Endothelial cell of umbilical vein (primary cell): ENCODE data around the gene SKI. TPM values are rescaled to one million over a fixed set of nuclear protein-coding genes. Genes with fewer than 3 reads are reported as not detected.

Experiments
- BruUV-seq: library from RNA; stranded (reverse); fragments of 400-500 nt; replicated peaks from 2 replicates; lab custom pipeline; 2021; lab: Mats Ljungman, UMichigan
- CTCF ChIA-PET: fragments of 300-600, 350-600 bp; sonication (Branson Sonifier 250); formaldehyde crosslinking; loops from one replicate; lab custom pipeline; 2021; ENCODE audit warnings: antibody characterized with exemption, inconsistent platforms; lab: Charles Lee
- POLR2A ChIA-PET: fragments of 300-600, 350-600 bp; sonication (Branson Sonifier 250); formaldehyde crosslinking; loops from one replicate; lab custom pipeline; 2021; ENCODE audit warnings: antibody characterized with exemption, inconsistent platforms; lab: Charles Lee
- DNase-seq: peaks from one replicate; pipeline ENCODE4 v3.0.0-alpha.2; 2011; ENCODE audit warnings: low read depth, low spot score
- FAIRE-seq: peaks from 2 replicates; lab custom pipeline; 2011; peaks lifted over from hg19 to GRCh38; lab: Jason Lieb, UNC
- H2AFZ ChIP-seq: 2 replicates; pipeline ENCODE4 v1.6.0; 2012; ENCODE audit warnings: low read depth, low read length, control low read depth, inconsistent platforms
- H3K27ac ChIP-seq: 2 replicates; pipeline ENCODE4 v1.5.1; 2011; ENCODE audit warnings: low read depth, mild to moderate bottlenecking, control low read depth, low read length, moderate library complexity; ENCODE audit not compliant: insufficient read depth
- H3K27me3 ChIP-seq, 2 experiments: 2 replicates each; pipeline versions ENCODE4 v1.6.0 to v1.6.1; 2011; ENCODE audit warnings: low read length in 2 of 2, mixed read lengths in 1 of 2; ENCODE audit not compliant: control insufficient read depth in 2 of 2, insufficient read depth in 2 of 2
- H3K36me3 ChIP-seq, 2 experiments: 2 replicates in 1 of 2; 3 replicates in 1 of 2; pipeline ENCODE4 v1.5.1; 2011; ENCODE audit warnings: low read length in 2 of 2, mild to moderate bottlenecking in 1 of 2, moderate library complexity in 1 of 2; ENCODE audit not compliant: control insufficient read depth in 2 of 2, insufficient read depth in 2 of 2; ENCODE audit errors: extremely low read depth in 1 of 2
- H3K4me1 ChIP-seq: 3 replicates; pipeline ENCODE4 v1.5.1; 2011; ENCODE audit warnings: mild to moderate bottlenecking, low read length; ENCODE audit not compliant: control insufficient read depth, insufficient read depth; ENCODE audit errors: extremely low read depth
- H3K4me2 ChIP-seq: 2 replicates; pipeline ENCODE4 v1.6.1; 2011; ENCODE audit warnings: low read length, control low read depth, mixed read lengths; ENCODE audit not compliant: insufficient read depth
- H3K4me3 ChIP-seq, 3 experiments: fragments of 200-600 bp in 1 of 3; sonication (generic), shearing (Covaris generic) in 1 of 3; replicated peaks in 1 of 3; 2 replicates each; pipeline ENCODE4 v1.5.1; 2011 to 2016; ENCODE audit warnings: control low read depth in 3 of 3, low read length in 3 of 3, mild to moderate bottlenecking in 2 of 3, inconsistent platforms in 1 of 3, low read depth in 1 of 3, moderate library complexity in 1 of 3; ENCODE audit not compliant: insufficient read depth in 1 of 3
- H3K79me2 ChIP-seq: 2 replicates; pipeline ENCODE4 v1.6.0; 2012; ENCODE audit warnings: low read length, inconsistent platforms; ENCODE audit not compliant: control insufficient read depth, insufficient read depth
- H3K9ac ChIP-seq: replicated peaks from 2 replicates; pipeline ENCODE3; 2011; ENCODE audit warnings: low read length, control low read depth; ENCODE audit not compliant: insufficient read depth; ENCODE audit errors: extremely low read depth
- H3K9me1 ChIP-seq: replicated peaks from 3 replicates; pipeline ENCODE4 v1.6.0; 2011; ENCODE audit warnings: mild to moderate bottlenecking, low read length; ENCODE audit not compliant: control insufficient read depth, insufficient read depth; ENCODE audit errors: extremely low read depth
- H3K9me3 ChIP-seq: replicated peaks from 2 replicates; pipeline ENCODE4 v1.5.1; 2012; ENCODE audit warnings: low read length, inconsistent platforms; ENCODE audit not compliant: control insufficient read depth, insufficient read depth
- H4K20me1 ChIP-seq: replicated peaks from 2 replicates; pipeline ENCODE3; 2011; ENCODE audit warnings: mild to moderate bottlenecking, low read length; ENCODE audit not compliant: control insufficient read depth, insufficient read depth; ENCODE audit errors: extremely low read depth
- CTCF ChIP-seq, 2 donors: IDR thresholded peaks; 1 replicate in 1 of 2; 2 replicates in 1 of 2; pipeline ENCODE4 v1.5.1; 2011; ENCODE audit warnings: low read length in 2 of 2, mild to moderate bottlenecking in 2 of 2, moderate library complexity in 2 of 2, control low read depth in 1 of 2, inconsistent platforms in 1 of 2, low read depth in 1 of 2; ENCODE audit not compliant: insufficient read depth in 1 of 2; ENCODE audit errors: extremely low read depth in 1 of 2
- EZH2 ChIP-seq: IDR thresholded peaks from 2 replicates; pipeline ENCODE4 v1.6.1; 2012; ENCODE audit warnings: borderline replicate concordance, low read depth, mild to moderate bottlenecking, moderate library complexity, low read length, inconsistent platforms; ENCODE audit not compliant: severe bottlenecking
- FOS ChIP-seq: IDR thresholded peaks from 2 replicates; pipeline ENCODE4 v1.6.1; 2011; ENCODE audit warnings: mild to moderate bottlenecking, low read length, moderate library complexity, borderline replicate concordance; ENCODE audit not compliant: insufficient read depth
- GATA2 ChIP-seq: IDR thresholded peaks from 2 replicates; pipeline ENCODE4 v1.7.0; 2011; ENCODE audit warnings: low read depth, mild to moderate bottlenecking, moderate library complexity, mixed read lengths, low read length; ENCODE audit not compliant: insufficient read length, insufficient read depth
- JUN ChIP-seq: IDR thresholded peaks from 2 replicates; pipeline ENCODE4 v1.6.1; 2011; ENCODE audit warnings: borderline replicate concordance, low read depth; ENCODE audit not compliant: insufficient read length, insufficient read depth
- MAX ChIP-seq: IDR thresholded peaks from 2 replicates; pipeline ENCODE4 v1.6.1; 2011; ENCODE audit not compliant: insufficient read depth, insufficient read length
- MYC ChIP-seq: IDR thresholded peaks from one replicate; pipeline ENCODE4 v1.6.1; 2011; ENCODE audit warnings: mild to moderate bottlenecking, low read depth, low read length
- POLR2A ChIP-seq: IDR thresholded peaks from 2 replicates; pipeline ENCODE4 v1.6.1; 2012; ENCODE audit warnings: low read depth, mild to moderate bottlenecking, control low read depth, low read length
- POLR2AphosphoS5 ChIP-seq: IDR thresholded peaks from 2 replicates; pipeline ENCODE4 v1.6.1; 2012; ENCODE audit warnings: low read depth, mild to moderate bottlenecking, control low read depth, low read length, moderate library complexity; ENCODE audit not compliant: insufficient read depth
- dilution Hi-C: fragments of 300-500 bp; cut with MboI; formaldehyde crosslinking; loops from one replicate; pipeline ENCODE4 v1.15.0; 2019; ENCODE audit warnings: low sequenced_read_pairs; ENCODE audit not compliant: extremely low pct_ligation_motif_present
- intact Hi-C: fragments of 100-400 bp; cut with micrococcal nuclease; formaldehyde crosslinking; loops from one replicate; pipeline ENCODE4 v1.10.0; 2022
- polyA plus RNA-seq, 4 experiments: library from polyadenylated mRNA; depleted of rRNA in 3 of 4; stranded (reverse) in 3 of 4; unstranded in 1 of 4; fragments of >200 nt; gene quantifications; 2 replicates each; pipeline versions ENCODE4 v1.2.1 to v1.2.3, GENCODE V29; 2011 to 2012; ENCODE audit warnings: missing spikeins in 1 of 4
- total RNA-seq: library from RNA; stranded (reverse); gene quantifications from 2 replicates; pipeline ENCODE4 v1.2.3, GENCODE V29; 2021

The SKI gene
- total and polyA plus RNA-seq, 2 donors (not counting 3 experiments of a cell fraction or from before 2014, with no cell fraction given) = 11.6 to 80.3 TPM

DNA sequence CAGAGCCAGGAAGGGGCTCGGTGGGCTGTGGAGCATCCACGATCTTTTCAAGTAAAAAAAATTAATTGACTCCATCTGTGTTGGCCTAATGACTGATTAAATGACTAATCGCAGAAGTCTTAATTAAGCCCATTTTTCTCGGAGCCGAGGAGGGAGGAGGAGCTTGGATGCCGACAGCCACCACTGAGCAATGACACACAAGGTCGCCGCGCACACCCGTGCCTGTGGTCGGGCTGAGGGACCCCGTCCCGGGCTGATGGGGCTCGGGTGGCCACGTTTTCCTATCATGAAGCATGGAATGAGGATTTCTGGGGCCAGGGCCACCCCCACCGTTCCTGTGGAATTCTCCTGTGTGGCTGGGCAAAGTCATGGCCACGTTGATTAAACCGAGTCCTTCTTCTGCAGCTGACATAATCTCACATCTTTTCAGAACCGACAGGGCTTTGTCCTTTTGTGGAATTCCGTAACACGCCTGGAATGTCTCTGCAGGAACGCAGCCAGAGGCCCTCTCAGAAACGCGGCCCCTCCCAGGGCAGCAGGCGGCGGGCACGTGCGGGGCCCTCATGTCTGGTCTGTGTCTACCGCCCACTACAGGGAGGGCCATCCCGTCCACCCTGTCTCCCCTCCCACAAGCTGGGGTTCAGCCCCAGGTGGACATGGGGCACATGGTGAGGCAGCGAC, 102.5 kb downstream of the SKI start:
- Histone ChIP-seq H3K9me1 (no peaks in the 10 kb centered on the region), H4K20me1 (no peaks in the 10 kb centered on the region), H2AFZ (no peak overlapping the region), H3K4me3 (no peak overlapping the region), H3K9me3 (no peaks in the 10 kb centered on the region), H3K4me2 (no peak overlapping the region), H3K36me3 (no peaks in the 10 kb centered on the region), H3K27ac (no peak overlapping the region), H3K27me3 (no peaks in the 10 kb centered on the region), H3K9ac (no peak overlapping the region), H3K79me2 (no peaks in the 10 kb centered on the region), H3K4me1 (no peaks in the 10 kb centered on the region)
- no TSS peak for BruUV-seq
- no peak for FAIRE-seq
- dilution Hi-C loops = no loop called here
- ChIA-PET CTCF (interaction anchor here (0.6 to 1.2 kb wide), 2 partner anchors 16 to 126 kb away, joined by 3 read pairs; no protein-coding TSS in a partner anchor), POLR2A (no interaction called here)
- TF ChIP-seq POLR2A (no peak), CTCF (IDR thresholded peaks at IDR 0.05; ENCODE audit: extremely low read depth in 1 of 2, insufficient read depth in 1 of 2, low read depth in 1 of 2, low read length in 2 of 2) (no peak), EZH2 (no peak), FOS (no peak), POLR2AphosphoS5 (no peak), GATA2 (no peak), JUN (no peak), MAX (no peak), MYC (no peak)
- DNase-seq = no peak
- intact Hi-C loops = no loop called here
